ENCODE results near the gene CHN1. TPM values are rescaled to one million over a fixed set of nuclear protein-coding genes. Genes with fewer than 3 reads are reported as not detected.
A peak's percentile ranks its signal among the peaks of the same experiment; 100 is the strongest.

The CHN1 gene
- total RNA-seq, 2 experiments from 2014 or later = 3.8 to 6.2 TPM

DNA sequence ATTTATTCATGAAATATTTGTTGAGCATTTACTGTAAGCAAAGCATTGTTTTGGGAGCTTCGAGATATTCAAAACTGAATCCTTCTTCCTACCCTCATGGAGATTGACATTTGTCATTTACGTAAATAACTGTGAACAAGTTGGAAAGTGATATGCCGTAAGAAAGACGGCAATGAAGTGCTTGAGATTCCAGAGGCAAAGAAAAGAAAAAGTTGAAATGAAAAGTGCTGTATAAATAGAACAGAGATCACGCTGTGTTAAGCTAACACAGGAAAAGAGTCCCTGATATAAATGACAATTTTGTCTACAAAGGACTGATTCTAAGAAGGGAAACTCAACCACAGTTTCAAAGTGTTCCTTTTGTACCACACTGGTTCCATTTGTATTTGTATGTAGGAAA lies 242.7 kb downstream of the CHN1 start:
- no peak overlapping the region for H3K27ac Mint-ChIP-seq
- ChIA-PET POLR2A (no interaction called here), CTCF (interaction anchor here (0.9 to 1.3 kb wide), 6 partner anchors 9 to 223 kb away, joined by 3 to 6 read pairs (median 3); no protein-coding TSS in a partner anchor)
- peaks cover 5% of the 10 kb centered on the region for H3K27me3 Mint-ChIP-seq
- no peak for DNase-seq
- peaks cover 2% of the 10 kb centered on the region for H3K4me1 Mint-ChIP-seq (ENCODE audit: low read depth)
- H3K36me3 Mint-ChIP-seq = no peaks in the 10 kb centered on the region
- H3K9me3 Mint-ChIP-seq = no peaks in the 10 kb centered on the region
- intact Hi-C loops (cut with micrococcal nuclease) = no loop called here
- no peak overlapping the region for H3K4me3 Mint-ChIP-seq

DNA sequence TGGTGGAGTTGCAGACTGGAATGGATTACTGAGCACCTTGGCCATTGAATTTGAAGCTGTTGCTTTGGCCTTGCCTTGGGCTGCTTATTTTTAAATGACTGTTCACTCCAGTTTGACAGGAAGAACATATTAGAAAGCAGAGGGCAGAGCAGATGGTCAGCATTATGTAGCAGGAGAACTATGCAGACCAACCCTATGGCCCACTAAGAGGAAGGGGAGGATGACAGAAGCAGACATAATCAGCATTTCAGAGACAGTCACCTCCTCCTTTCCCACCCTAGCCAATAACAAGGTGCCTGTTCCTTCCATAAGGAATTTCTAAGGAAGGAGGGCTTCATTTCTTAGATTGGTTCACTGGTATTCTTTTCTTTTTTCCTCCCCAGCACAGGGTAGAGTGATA lies 243.3 kb downstream of the CHN1 start:
- Mint-ChIP-seq H3K9me3 (no peaks in the 10 kb centered on the region), H3K27me3 (peaks cover 5% of the 10 kb centered on the region), H3K36me3 (no peaks in the 10 kb centered on the region), H3K27ac (no peak overlapping the region), H3K4me3 (no peak overlapping the region), H3K4me1 (ENCODE audit: low read depth) (peaks cover 2% of the 10 kb centered on the region)
- intact Hi-C loops (cut with micrococcal nuclease) = no loop called here
- CTCF ChIA-PET = interaction anchor here (0.7 to 1.1 kb wide), 2 partner anchors 13 to 222 kb away, joined by 3 to 4 read pairs; no protein-coding TSS in a partner anchor
- POLR2A ChIA-PET = no interaction called here
- DNase-seq = no peak

GRCh38 chr2:174760845-174761473 lies 244.2 kb downstream of the CHN1 start:
- ChIA-PET POLR2A (no interaction called here), CTCF (interaction anchor here (0.7 kb wide), 1 partner anchor 12 kb away, joined by 4 read pairs; no protein-coding TSS in a partner anchor)
- intact Hi-C loops (cut with micrococcal nuclease) = no loop called here
- DNase-seq = no peak
- Mint-ChIP-seq H3K9me3 (no peaks in the 10 kb centered on the region), H3K4me3 (no peak overlapping the region), H3K27ac (no peak overlapping the region), H3K36me3 (no peaks in the 10 kb centered on the region), H3K27me3 (peaks cover 5% of the 10 kb centered on the region), H3K4me1 (ENCODE audit: low read depth) (peaks cover 2% of the 10 kb centered on the region)

DNA sequence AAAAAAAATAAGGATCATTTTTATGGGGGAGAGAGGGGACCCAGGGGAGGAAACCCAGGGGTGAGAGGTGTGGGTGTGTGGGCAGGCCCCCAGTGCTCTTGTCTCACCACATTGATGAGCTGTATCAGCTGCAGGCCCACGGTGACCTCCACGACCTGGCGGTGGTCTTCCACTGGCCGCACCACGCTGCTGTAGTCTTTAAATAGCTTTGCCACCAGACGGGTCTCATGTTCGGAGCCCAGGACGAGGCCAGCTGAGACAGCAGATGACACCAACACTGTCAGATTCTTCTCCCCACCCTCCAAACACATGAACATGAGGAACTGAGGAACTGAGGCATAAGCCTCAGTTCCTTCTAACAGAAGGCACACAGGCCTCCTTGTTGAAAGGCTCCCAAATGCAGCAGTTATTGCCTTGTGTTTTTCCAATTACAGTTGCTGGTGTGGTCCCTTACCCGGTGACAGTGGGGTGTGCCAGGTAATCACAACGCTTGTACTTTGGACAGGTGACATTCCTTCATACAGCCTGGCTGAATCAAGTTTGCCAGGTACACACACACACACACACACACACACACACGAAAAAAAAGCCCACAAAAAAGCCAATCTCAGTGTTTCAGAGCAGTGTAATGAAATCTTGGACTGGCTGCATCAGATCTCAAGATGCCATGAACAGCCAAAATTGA lies 245.7 kb downstream of the CHN1 start:
- H3K27me3 Mint-ChIP-seq = peaks cover 5% of the 10 kb centered on the region
- H3K27ac Mint-ChIP-seq = no peak overlapping the region
- H3K4me1 Mint-ChIP-seq (ENCODE audit: low read depth) = peaks cover 2% of the 10 kb centered on the region
- intact Hi-C loops (cut with micrococcal nuclease) = no loop called here
- CTCF ChIA-PET = no interaction called here
- POLR2A ChIA-PET = no interaction called here
- no peak overlapping the region for H3K4me3 Mint-ChIP-seq
- no peaks in the 10 kb centered on the region for H3K36me3 Mint-ChIP-seq
- H3K9me3 Mint-ChIP-seq = no peaks in the 10 kb centered on the region
- no peak for DNase-seq

DNA sequence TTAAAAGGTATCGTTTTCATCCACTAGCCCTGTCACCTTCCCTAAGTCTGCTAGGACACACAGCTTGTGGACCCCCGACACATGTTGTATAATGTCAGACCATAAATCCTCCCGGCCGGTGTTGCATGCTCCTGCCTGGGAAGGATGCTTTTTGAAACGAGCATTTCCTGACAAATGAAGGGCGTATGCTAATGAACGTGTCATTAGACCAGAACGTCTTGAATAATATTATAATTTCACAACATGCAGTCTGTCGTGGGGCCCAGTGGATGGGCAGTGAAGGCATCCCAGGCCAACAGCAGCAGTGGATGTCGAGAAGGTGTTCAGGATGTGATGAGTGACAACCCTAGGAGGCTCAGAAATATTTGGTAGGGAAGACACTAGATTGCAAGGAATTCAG lies 248.4 kb downstream of the CHN1 start:
- Mint-ChIP-seq H3K27ac (no peak overlapping the region), H3K4me1 (ENCODE audit: low read depth) (peaks cover 24% of the 10 kb centered on the region), H3K27me3 (peaks cover 6% of the 10 kb centered on the region), H3K36me3 (no peaks in the 10 kb centered on the region), H3K4me3 (no peak overlapping the region), H3K9me3 (no peaks in the 10 kb centered on the region)
- DNase-seq = no peak
- ChIA-PET CTCF (interaction anchor here (0.6 kb wide), 1 partner anchor 244 kb away, joined by 3 read pairs; no protein-coding TSS in a partner anchor), POLR2A (no interaction called here)
- intact Hi-C loops (cut with micrococcal nuclease) = no loop called here

- POLR2A ChIA-PET = interaction anchor here (1.3 kb wide), 1 partner anchor 42 kb away, joined by 6 read pairs; no protein-coding TSS in a partner anchor
- CTCF ChIA-PET = interaction anchor here (1.2 to 3.1 kb wide), 4 partner anchors 12 to 78 kb away, joined by 3 to 10 read pairs (median 4); no protein-coding TSS in a partner anchor
- DNase-seq = peak; percentile 45
- no peaks in the 10 kb centered on the region for H3K36me3 Mint-ChIP-seq
- peaks cover 2% of the 10 kb centered on the region for H3K27me3 Mint-ChIP-seq
- intact Hi-C loops (cut with micrococcal nuclease) = loop anchor here (2.0 to 5.0 kb wide), 6 partner anchors 36 to 474 kb away; partner anchors contain the start of genes ATF2 and WIPF1
- H3K4me3 Mint-ChIP-seq = peak overlapping the region; percentile 51
- peaks cover 48% of the 10 kb centered on the region for H3K4me1 Mint-ChIP-seq (ENCODE audit: low read depth)
- H3K27ac Mint-ChIP-seq = peak overlapping the region; percentile 84
- H3K9me3 Mint-ChIP-seq = no peaks in the 10 kb centered on the region
Measured at GRCh38 chr2:174753038-174753633, 252.0 kb downstream of the CHN1 start.

DNA sequence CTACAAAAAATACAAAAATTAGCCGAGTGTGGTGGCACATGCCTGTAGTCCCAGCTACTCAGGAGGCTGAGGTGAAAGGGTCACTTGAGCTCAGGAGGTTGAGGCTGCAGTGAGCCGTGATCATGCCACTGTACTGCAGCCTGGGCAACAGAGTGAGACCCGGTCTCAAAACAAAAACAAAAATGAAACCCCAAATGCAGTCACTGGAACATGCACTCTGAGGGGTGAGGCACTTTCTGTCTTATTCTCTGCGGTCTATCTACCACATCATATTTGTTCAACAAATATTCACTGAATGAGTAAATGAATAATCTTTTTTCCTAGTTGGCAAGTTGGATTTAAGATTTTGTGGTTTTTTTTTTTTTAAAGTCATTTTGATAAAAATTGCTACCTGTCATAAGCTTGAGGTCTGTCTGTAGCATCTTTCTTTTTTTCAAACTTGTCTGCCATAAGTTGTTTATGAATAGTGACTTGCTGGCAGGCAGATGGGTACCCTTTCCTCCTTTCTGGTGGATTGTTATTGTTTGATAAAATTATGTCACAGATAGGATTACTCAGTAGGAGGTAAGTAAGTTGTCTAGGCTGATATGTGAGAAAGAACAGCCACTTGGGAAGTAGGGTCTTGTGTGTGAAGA lies 252.7 kb downstream of the CHN1 start:
- no peaks in the 10 kb centered on the region for H3K9me3 Mint-ChIP-seq
- H3K36me3 Mint-ChIP-seq = no peaks in the 10 kb centered on the region
- intact Hi-C loops (cut with micrococcal nuclease) = loop anchor here (1.0 to 5.0 kb wide), 9 partner anchors 26 to 475 kb away; partner anchors contain the start of genes ATF2 and WIPF1
- peak overlapping the region; percentile 51 for H3K4me3 Mint-ChIP-seq
- peak; percentile 68 for DNase-seq
- H3K4me1 Mint-ChIP-seq (ENCODE audit: low read depth) = peaks cover 48% of the 10 kb centered on the region
- peak overlapping the region; percentile 84 for H3K27ac Mint-ChIP-seq
- ChIA-PET POLR2A (interaction anchor here (0.7 to 1.3 kb wide), 2 partner anchors 42 to 416 kb away, joined by 3 to 6 read pairs; partner anchors contain the start of gene ATF2), CTCF (interaction anchor here (0.5 to 1.4 kb wide), 3 partner anchors 12 to 399 kb away, joined by 3 read pairs; no protein-coding TSS in a partner anchor)
- H3K27me3 Mint-ChIP-seq = peaks cover 2% of the 10 kb centered on the region

DNA sequence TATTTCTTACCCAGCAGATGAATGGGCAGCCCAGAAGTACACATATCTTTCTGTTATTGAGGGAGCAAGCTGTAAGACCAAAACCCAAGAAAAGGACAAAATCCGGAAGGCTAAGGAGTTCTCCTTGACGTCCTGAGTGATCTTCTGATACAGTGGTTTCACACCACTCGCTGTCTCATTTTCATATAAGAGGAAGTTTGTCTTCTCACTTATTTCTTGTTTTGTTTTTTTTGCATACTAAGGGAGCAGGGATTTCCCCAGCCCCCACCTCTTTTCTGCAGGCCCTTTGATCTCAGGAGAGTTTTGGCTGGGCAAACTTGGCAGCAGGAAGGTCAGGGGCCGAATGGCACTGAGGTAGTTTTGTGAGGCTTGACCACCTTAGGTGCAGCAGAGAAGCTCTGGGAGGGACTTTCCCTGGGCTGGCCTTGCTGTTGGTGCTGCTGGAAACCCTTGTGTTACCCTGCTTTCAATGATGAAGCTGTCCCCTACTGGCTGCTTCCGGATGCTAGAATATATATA lies 254.2 kb downstream of the CHN1 start:
- H3K4me3 Mint-ChIP-seq = peak overlapping the region; percentile 28
- H3K27ac Mint-ChIP-seq = peak overlapping the region; percentile 72
- CTCF ChIA-PET = interaction anchor here (0.6 to 5.1 kb wide), 13 partner anchors 13 to 254 kb away, joined by 3 to 97 read pairs (median 4); partner anchors contain the start of genes CHN1 and CHRNA1

GRCh38 chr2:174749793-174750192 lies 255.4 kb downstream of the CHN1 start:
- ChIA-PET POLR2A (interaction anchor here (0.6 kb wide), 1 partner anchor 197 kb away, joined by 3 read pairs; no protein-coding TSS in a partner anchor), CTCF (interaction anchor here (0.6 to 5.1 kb wide), 32 partner anchors 15 to 360 kb away, joined by 3 to 97 read pairs (median 6); partner anchors contain the start of genes CHN1 and CHRNA1)
- no peaks in the 10 kb centered on the region for H3K9me3 Mint-ChIP-seq
- no peaks in the 10 kb centered on the region for H3K36me3 Mint-ChIP-seq
- peaks cover 48% of the 10 kb centered on the region for H3K4me1 Mint-ChIP-seq (ENCODE audit: low read depth)
- no peak overlapping the region for H3K4me3 Mint-ChIP-seq
- intact Hi-C loops (cut with micrococcal nuclease) = loop anchor here (1.0 to 5.0 kb wide), 7 partner anchors 19 to 478 kb away; no protein-coding TSS in a partner anchor
- peak overlapping the region; percentile 8 for H3K27ac Mint-ChIP-seq
- peaks cover 2% of the 10 kb centered on the region for H3K27me3 Mint-ChIP-seq
- DNase-seq = peak; percentile 22

More for the DNA sequence above, 254.2 kb downstream of the CHN1 start:
- Mint-ChIP-seq H3K4me1 (ENCODE audit: low read depth) (peaks cover 48% of the 10 kb centered on the region), H3K36me3 (no peaks in the 10 kb centered on the region), H3K9me3 (no peaks in the 10 kb centered on the region), H3K27me3 (peaks cover 2% of the 10 kb centered on the region)
- POLR2A ChIA-PET = interaction anchor here (1.3 kb wide), 1 partner anchor 254 kb away, joined by 4 read pairs; the partner anchor contains the start of gene CHN1
- DNase-seq = peak; percentile 69
- intact Hi-C loops (cut with micrococcal nuclease) = loop anchor here (2.0 to 5.0 kb wide), 5 partner anchors 20 to 476 kb away; no protein-coding TSS in a partner anchor

DNA sequence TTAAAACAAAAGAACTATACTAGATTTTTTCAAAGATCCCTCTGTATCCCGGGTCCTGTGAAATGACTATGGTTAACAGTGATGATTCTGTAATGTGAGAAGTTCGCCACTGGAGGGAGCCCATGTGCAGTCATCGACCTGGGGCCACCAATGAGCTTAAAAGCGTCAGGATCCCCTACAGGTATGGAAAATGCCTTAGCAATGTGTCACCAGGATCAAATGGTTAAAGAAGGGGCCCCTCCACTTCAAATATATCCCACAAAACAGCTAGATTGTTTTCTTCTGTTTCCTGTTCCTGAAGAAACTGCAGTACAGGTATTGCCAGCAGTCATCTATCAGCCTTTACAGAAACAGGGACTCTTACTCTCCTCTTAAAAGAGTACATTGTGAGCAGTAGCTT lies 256.2 kb downstream of the CHN1 start:
- ChIA-PET CTCF (interaction anchor here (0.6 to 5.1 kb wide), 56 partner anchors 9 to 1242 kb away, joined by 3 to 97 read pairs (median 5); partner anchors contain the start of genes CHN1 and CHRNA1), POLR2A (no interaction called here)
- peaks cover 45% of the 10 kb centered on the region for H3K4me1 Mint-ChIP-seq (ENCODE audit: low read depth)
- no peaks in the 10 kb centered on the region for H3K36me3 Mint-ChIP-seq
- DNase-seq = peak; percentile 81
- H3K9me3 Mint-ChIP-seq = no peaks in the 10 kb centered on the region
- peaks cover 2% of the 10 kb centered on the region for H3K27me3 Mint-ChIP-seq
- peak overlapping the region; percentile 45 for H3K27ac Mint-ChIP-seq
- H3K4me3 Mint-ChIP-seq = no peak overlapping the region
- intact Hi-C loops (cut with micrococcal nuclease) = loop anchor here (1.0 kb wide), 2 partner anchors 49 to 241 kb away; no protein-coding TSS in a partner anchor
